G401.6 (cell line): Measurements from ENCODE around the gene PIM2.

Experiments
- FAIRE-seq: peaks from 2 replicates; lab custom pipeline; 2012; peaks lifted over from hg19 to GRCh38; lab: Jason Lieb, UNC

Gene PIM2

DNA sequence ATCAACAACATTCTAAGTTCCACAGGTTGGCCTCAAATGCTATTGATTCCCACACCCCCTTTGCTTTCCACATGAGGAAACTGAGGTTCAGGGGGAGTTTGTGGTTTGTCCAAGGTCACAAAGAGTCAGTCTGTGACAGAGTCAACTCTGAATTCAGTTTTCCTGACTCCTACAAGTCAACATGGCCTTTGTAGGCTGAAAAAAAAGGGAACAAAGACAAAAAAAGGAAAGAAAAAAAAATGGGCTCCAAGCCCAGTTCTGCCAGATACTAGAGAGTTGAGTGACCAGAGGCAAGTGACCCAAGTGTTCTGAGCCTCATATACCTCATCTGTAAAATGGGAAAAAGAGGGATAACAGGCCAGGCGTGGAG is 16.5 kb upstream of the PIM2 start:
- FAIRE-seq: no peak

DNA sequence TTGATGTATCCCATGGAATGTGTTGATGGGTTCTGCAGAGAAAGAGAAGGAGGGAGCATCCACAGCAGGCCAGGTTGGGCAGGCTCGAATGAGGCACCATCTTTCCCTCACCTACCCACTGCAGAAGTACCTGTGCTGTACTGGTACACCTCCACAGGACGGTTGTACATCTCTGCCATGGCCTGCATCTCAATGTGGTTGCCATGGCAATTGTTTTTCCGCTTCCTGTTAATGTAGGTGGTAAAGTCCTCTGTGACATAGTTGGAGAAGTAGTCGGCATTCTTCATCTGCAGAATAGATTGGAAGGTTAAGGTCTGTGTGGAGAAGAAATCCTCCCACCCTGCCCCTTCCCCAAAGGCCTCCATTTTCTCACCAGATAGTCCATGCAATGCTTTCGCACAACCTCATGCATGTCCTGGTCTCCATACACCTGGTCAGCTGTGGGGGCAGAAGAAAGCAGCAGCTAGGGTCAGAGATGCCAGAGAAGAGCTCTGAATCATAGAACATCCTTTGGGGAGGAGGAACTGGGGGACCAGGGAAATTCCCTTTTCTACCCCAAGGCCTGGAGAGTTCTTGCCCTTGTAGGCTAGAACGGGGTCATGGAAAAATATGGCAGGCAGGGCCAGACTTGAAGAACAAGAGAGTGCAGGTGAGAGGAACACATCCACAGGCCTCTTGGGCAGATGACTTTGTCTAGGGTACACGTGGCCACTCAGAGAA is 15.9 kb upstream of the PIM2 start:
- no peak for FAIRE-seq

DNA sequence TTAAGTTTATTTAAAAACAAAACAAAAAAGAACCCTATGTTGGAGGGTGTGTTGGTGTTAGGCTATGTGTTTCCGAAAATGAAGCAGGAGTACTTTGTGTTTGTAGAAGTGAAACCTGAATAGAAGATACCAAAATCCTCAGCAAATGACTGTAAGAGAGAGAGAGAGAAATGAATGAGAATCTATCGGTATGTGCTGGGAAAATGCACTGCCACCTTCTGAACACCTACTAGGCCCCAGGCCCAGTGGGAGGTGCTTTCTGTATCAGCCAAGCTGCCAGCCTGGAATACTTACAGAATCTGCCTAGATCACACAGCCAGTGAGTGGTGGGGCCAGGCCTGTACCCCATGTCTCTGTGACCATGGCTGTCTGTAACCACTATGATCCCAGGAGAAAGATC is 14.9 kb upstream of the PIM2 start:
- FAIRE-seq: no peak

DNA sequence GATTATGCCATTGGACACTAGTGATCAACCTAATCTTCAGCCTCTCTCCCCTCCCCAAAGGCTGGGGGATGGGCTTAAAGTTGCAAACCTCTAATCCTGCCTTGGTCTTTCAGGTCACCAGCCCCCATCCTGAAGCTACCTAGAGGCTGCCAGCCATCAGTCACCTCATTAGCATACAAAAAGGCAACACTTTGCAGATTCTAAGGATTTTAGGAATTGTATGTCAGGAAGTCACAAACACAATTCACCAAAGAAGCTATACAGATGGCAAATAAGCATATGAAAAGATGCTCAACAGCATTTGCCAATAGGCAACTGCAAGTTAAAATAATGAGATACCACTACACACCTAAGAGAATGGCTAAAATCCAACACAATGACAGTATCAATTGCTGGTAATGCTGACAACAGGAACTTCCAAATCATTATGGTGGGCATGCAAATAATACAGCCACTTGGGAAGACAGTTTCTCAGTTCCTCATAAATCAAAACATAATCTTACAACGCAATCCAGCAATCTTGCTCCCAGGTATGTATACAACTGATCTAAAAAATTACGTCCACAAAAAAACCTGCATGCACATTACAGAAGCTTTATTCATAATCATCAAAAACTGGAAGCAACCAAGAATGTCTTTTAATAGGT is 9.0 kb upstream of the PIM2 start:
- FAIRE-seq: no peak

DNA sequence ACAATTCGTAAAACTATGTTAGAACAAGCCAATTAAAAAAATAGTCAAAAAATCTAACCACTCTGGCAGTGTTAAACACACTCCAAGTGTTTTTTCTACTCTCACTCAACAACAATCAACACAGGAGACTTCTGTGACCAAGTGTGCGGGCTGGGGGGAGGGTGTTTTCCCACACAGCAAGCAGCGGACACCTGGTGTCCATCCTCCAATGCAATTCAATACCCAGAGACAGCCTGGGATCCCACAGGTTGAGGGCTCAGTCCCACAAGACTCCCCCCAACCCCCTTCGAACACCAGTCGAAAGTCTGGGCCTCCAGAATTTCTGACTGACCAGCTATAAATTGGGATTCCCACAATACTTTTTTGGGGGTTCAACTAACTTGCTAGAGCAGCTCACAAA is 8.3 kb upstream of the PIM2 start:
- no peak for FAIRE-seq

DNA sequence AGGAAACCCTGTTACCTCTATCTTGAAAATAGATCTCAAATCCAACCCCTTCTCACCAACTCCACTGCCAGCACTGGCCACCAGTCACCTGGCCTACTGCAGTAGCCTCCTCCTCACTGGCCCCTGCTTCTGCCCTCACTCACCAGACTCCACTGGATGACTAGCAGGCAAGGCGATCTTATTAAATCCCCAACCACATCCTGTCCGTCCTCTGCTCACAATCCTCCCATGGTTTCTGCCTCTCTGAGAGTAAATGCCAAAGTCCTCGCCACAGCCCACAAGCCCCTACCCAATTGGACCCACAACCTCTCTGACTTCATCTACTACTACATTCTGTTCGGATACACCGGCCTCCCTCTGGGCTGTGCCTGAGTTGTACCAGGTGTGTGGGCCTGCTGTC is 5.4 kb upstream of the PIM2 start:
- no peak for FAIRE-seq

DNA sequence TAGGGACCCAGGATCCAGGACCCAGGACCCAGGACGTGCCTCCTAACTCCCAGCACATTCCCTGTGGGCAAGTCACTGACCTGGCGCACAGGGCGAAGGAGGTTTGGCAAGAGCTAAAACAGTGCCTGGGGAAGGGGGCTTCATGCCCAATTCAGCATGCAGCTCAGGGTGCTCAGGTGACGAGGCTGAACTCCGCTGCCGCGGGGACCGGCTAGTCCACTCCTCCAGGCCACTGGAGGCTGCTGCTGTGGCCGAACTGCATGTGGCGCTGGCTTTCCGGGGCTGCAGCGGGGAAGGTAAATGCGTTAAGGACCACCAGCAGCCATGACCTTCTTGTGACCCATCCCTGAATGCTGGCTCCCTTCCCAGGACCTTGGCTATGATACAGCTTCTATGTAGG is 4.9 kb upstream of the PIM2 start:
- FAIRE-seq: no peak

DNA sequence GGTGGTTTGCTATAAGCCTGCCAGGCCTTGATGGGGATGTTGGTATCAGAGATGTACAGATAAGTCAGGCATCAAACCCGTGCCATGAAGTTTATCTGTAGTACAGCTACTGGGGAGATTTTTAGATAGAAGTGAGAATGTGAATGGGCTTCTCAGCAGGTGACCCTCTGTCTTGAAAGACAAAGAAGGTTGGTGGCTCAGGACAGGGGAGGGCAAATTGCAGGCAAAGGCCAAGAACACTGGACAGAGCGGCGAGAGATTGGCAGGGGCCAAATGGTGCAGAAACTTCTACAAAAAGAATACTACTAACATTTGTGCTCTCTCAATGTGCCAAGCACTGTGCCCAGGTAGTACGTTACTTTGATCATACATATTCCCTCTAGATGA is 1.9 kb upstream of the PIM2 start:
- FAIRE-seq: no peak

DNA sequence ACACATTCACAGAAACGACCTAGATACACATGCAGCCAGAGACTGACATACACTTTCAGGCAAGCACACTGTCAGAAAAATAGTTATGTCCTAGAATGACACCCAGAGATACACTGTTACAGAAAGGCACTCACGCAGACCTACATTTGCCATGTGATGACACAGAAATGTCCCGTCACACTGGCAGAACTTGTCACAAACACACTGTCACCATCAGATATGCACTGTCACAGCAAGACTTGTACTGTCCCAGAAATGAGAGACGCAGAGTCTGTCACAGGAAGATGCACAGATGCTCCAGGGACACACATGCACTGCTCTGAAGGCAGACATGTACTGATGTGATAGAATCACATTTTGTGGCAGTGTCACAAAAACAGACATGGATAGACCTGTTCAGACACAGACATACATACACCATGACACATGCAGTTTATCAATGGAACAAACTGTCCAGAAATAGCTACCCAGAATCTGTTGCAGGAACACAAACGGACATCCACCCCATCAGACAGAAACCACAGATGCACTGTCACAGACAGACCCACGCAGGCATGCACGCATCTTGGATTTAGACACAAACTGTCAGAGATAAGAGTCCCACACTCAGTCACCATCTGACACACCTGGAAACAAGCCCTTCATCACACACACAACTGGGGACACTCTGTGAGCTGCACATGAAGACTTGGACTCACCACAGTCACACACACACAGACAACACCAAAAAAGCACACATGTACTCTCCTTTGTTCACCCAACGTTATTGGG is 1.3 kb upstream of the PIM2 start:
- peak; percentile 41 for FAIRE-seq

DNA sequence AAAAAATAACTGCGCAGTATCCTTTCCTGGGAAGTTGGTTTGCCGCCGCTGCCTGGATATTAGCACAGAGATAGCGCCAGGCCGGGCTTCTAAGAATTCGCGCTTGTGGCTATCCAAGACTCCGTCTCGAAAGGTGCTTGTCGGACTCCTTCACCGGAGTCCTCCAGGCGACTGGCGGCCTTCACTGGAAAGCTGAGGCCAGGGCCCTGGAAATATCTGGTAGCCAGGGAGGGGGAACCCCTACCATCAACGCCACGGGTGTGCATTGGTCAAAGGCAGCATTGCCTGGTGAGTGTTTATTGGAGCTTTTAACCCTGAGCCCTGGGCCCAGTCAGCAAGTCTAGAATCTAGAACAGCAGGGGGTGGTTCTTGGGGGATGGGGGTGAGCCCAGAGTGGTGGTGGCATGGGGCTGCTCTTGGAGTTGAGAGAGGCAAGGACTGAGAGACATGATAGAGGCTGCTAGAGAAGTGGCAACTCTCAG is 577 bp upstream of the PIM2 start:
- no peak for FAIRE-seq

DNA sequence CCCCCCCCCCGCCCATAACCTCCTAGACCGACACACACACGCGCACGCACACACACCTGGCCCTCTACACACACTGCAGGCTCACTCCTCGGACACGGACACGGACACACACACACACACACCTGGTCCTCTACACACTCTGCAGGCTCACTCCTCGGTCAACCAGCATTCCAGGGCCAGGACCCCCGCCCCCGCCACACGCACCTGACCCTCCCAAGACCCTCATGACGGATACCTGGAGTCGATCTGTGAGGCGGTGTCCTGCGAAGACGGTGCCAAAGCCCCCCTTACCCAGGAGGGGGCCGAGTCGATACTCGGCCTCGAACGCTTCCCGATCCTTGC is 552 bp downstream of the PIM2 start:
- no peak for FAIRE-seq

DNA sequence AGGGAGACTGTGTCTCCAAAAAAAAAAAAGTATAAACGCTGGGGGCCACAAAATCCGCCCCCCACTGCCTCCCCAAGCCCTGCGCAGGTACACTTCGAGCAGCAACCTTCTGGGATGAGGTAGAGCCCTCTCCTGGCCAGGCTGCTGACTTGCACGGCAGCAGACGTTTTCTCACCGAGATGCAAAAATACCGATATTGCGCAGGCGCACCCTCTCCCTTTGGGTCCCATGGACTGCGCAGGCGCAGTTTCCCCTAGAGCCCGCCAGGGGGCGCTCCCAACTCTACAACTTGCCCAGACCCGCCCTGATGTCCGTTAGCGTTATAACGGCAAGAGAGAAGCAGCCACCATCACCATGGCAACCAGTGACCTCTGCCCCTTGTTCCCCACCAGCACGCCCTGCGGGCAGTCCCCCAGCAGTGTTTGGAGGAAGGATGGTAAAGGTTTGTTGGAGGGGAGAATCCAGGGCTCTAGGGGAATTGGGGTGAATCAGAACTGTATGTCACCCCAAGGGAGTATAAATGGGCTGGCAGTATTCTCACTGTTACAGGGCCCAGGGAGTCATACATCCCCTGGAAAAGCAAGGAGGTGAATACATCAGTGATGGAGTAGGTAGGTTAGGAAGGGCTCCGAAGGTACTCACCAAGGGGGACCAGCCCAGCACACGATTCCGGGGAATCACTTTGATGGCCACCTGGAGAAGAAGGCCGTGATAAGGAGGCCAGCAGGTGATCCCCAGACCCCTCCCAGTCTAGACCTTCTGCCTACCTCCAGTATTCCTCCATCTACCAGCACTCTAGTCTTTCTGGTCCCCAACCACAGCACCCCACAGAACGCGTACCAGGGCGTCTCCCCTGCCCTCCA is 1.5 kb downstream of the PIM2 start:
- peak; percentile 98 for FAIRE-seq

DNA sequence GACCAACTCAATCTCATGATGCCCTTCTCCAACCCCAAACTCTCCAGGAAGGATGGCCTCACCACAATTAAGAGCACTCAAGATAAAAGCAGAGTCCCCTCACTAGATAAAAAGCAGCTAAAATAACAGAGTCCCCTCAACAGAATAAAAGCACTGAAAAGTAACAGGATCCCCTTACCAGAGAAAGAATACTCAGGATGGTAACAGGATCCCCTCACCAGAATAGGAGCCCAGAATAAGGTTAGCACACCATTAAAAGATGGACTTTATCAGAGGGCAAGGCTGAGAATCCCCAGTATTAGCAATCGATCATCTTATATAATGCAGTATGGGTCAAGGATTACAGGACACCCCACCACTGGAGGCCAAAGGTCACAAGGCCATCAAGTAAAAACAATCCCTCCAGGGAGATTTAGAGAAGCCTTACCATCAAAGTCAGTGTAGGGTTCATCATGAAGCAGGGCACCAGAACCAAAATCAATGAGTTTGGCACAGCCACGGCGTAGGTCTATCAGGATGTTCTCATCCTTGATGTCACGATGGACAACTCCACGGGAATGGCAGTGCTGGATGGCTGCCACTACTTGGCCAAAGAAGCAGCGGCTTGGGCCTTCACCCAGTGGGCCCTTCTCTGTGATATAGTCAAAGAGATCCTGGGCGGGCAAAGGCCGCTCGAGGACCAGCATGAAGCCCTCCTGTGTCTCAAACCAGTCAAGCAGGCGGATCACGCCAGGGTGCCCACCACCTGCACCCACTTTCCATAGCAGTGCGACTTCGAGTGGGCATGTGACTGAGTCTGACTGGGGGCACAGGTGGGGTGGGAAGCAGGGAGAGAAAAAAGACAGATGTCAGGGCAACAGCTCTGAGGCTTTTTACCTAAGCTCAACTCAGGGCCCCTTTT is 4.0 kb downstream of the PIM2 start:
- no peak for FAIRE-seq

DNA sequence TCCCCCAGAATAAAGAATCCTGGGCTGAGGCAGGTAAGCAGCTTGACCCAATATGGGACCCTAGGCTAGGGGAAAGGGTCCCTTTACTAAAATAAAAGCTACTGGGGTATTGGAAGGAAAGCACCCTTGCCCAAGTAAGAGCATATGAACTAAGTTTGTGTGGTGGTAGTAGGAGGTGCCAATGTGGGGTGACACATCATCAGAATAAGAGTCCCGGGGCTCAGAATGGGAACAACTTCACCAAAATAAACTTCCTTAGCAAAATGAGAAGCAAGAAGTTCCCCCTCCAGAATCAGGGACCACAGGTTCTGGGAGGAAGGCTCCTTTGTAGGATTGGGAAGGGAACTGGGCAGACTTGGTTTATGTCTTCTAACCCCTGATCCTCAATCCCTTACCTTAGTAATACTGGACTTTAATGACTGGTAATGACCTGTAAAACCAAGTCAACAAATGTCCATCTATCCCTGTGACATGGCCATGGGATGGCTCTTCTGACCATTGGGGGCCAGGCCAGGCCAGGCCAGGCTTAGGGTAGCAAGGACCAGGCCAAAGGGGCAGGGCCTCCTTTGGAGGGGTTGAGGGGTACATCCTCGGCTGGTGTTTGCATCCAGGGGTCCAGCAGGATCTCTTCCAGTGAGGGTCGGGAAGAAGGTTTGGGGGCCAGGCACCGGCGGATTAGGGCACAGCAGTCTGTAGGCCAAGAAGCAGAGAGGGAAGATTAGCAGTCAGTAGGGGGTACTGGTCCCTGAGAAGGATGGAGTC is 5.0 kb downstream of the PIM2 start:
- FAIRE-seq: no peak

DNA sequence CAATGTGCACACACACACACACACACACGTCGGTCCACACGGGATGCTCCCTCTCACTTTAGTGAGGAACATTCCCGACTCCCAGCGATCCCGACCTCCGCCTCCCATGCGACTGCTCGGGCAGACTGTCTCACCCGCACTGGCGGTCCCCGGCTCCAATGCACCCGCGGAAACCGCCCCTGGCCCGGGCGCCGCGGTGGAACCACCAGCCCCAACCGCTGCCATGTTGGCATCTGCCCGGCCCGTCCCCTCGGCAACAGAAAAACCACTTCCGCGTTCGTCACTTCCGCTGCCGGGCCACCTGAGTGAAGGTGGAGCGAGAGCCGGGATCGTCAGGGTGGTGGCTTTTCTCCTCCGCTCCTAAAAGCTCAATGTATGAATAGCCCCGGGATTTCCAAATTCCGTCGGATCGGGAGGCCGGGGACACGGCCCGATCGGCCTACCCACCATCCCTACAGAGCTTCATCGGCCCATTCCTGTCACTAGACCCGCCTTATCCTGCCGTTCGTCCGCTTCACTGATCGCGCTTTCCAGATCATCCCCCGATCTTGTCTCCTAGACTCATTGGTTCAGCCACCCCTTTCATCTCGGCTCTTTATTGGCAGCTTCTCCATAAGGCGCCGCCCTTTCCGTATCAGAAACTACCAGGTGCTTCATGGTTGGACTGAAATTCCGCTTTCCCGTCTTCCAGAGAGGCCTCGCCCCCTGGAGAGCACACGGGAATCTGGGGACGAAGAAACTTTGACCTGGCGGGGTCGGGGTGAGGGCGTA is 7.2 kb downstream of the PIM2 start, which contains the start of gene SLC35A2:
Gene SLC35A2 (minus strand): TSS at position 235 of the 771 bp plus-strand sequence. CDS start 10 bp downstream, at position 225.
- peak; percentile 94 for FAIRE-seq

DNA sequence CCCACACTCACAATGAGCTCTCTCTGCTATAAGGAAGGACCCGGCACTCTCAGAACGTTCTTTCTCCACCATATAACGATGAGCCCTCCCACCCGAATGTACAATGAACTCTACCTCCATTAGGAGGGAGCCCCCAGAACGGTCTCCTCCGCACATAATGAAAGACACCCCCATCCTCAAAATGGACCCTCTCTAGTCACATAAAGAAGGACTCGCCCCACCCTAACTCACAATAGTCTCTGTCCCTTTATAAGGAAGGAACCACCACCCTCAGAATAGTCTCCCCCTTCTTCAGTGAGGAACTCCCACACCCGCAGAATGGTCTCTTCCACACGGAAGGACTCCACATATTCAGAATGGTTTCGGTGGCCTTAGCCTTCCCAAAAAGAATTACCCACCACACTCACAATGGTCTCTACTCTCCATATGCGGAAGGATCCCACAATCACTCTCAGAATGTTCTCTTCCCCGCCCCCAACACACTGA is 7.9 kb downstream of the PIM2 start:
- no peak for FAIRE-seq

DNA sequence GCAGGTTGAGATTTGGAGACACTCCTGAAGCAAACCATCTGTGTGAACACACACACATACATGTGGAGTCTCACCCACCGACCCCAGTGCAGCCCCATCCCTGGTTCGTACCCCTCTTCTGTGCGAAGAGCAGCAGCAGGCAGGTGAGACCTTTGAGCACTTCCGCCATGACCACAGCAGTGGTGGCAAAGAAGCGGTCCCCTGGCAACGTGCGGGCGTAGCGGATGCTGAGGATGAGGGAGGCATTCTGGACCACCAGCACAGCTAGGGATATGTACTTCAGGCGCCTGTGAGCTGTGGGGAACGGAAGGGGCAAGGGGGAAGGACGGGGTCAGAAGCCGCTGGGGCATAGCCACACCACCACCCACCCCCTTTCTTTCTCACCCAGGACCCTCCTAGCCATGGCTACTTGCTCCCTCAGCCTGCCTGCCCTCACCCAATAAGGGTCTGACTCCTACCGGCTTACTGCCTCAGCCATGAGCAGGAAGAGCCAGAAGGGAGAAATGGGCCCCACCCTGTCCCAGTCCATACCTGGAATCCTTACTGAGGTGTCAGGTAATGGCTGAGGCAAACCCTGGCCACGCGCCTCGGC is 9.0 kb downstream of the PIM2 start:
- no peak for FAIRE-seq

DNA sequence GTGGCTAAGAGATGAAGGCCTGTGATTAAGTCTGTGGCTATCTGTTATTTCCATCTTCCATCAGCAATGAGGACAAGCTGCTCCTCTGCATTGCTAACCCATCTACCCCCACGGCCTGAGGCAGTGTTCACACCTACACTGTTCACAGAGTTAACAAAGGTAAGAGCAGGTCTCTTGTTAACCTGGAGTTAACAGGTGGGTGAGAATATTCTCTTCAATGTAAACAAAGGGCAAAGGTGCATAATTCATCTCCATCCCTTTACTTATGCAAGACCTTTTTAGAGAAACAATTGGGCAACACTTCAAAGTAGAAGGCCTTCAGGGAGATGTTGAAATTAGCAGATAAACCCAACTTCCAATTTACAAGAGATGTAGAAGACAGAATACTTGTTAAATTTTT is 10.2 kb downstream of the PIM2 start:
- FAIRE-seq: no peak

DNA sequence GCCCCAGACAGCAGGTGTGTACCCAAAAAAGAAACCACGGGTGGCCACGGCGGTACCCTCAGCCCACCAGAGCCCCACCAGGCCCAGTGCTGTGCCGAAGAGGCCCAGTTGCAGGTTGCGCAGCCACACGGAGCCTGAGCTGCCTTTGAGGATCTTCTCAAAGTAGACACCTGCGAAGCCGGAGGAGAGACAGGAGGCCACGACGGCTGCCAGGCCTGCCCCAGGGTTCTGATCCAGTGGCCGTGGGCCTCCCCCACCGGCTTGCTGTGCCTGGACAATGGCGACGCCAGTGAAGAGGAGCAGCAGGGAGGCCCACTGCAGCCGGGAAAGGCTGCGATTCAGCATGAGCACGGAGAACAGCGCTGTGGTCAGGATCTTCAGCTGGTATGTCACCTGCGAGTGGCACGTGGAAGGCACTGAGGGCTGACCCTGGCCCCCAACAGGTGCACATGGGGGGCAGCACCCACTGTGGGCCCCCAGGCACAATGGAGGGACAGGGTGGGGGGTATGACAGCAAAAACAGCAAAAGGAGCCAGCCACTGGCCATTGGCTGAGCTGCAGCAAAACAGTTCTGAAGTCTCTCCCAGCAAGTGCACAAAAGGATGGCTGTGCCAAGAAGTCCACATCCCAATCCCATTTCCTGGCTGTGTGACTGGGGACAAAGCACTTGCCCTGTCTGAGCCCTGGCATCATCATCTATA is 13.6 kb downstream of the PIM2 start:
- FAIRE-seq: no peak
